Central memory CD8-positive, alpha-beta T cell (primary cell): ENCODE measurements around the gene PIK3C3.
"Not testable (repeated sequence)": the region's sequence is repeated elsewhere in the genome, so short reads cannot be mapped to it uniquely, and the experiment has no call there.

ENCODE experiments used
- ATAC-seq: fragments of 150-1000 bp; cut with Tn5 transposase; replicated peaks from 2 replicates; pipeline ENCODE4 v1.10.0; 2022; ENCODE audit warnings: mild to moderate bottlenecking, moderate FRiP score, moderate number of reproducible peaks; ENCODE audit not compliant: poor library complexity, severe bottlenecking; ENCODE audit errors: extremely low read depth
- DNase-seq, 2 donors: peaks; one replicate each; pipeline ENCODE4 v3.0.0; 2021; ENCODE audit warnings: low spot score in 2 of 2
- H3K27ac Mint-ChIP-seq: one replicate; pipeline ENCODE4 v1.8.0; 2022; ENCODE audit warnings: low read depth, mild to moderate bottlenecking, moderate library complexity, mixed read lengths
- H3K27me3 Mint-ChIP-seq: one replicate; pipeline ENCODE4 v1.8.0; 2022; ENCODE audit warnings: mixed read lengths
- H3K36me3 Mint-ChIP-seq: one replicate; pipeline ENCODE4 v1.8.0; 2022; ENCODE audit warnings: mild to moderate bottlenecking, moderate library complexity, mixed read lengths; ENCODE audit not compliant: insufficient read depth
- H3K4me1 Mint-ChIP-seq: one replicate; pipeline ENCODE4 v1.8.0; 2022; ENCODE audit warnings: mixed read lengths
- H3K4me3 Mint-ChIP-seq: one replicate; pipeline ENCODE4 v1.8.0; 2022; ENCODE audit warnings: mild to moderate bottlenecking, moderate library complexity, mixed read lengths
- H3K9me3 Mint-ChIP-seq: one replicate; pipeline ENCODE4 v1.8.0; 2022; ENCODE audit warnings: mixed read lengths

Gene PIK3C3

DNA sequence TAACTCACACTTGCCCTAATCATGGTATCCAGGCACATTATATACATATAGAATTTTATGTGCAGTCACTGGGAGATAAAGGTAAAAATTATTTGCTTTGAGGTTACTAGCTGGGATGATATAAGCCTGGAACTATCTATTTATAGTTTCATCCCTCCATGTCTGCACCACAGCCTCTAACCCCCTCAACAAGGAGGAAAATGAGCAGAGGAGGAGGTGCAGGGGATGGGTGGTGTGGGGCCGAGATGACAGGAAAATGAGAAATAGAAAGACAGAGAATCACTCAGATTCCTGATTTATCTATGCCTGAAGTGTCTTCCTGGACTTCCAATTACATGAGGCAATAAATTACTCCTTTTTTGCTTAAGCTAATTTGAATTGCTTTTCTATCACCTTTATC, 145.2 kb downstream of the PIK3C3 start:
- DNase-seq (no peak), ATAC-seq (no peak)
- H3K4me3 Mint-ChIP-seq: no peak overlapping the region
- no peaks in the 10 kb centered on the region for H3K9me3 Mint-ChIP-seq
- no peak overlapping the region for H3K27ac Mint-ChIP-seq
- no peaks in the 10 kb centered on the region for H3K36me3 Mint-ChIP-seq
- H3K27me3 Mint-ChIP-seq: peaks cover 13% of the 10 kb centered on the region
- no peaks in the 10 kb centered on the region for H3K4me1 Mint-ChIP-seq

- peaks cover 9% of the 10 kb centered on the region for H3K27me3 Mint-ChIP-seq
- H3K36me3 Mint-ChIP-seq: no peaks in the 10 kb centered on the region
- no peak overlapping the region for H3K27ac Mint-ChIP-seq
- DNase-seq (no peak), ATAC-seq (no peak)
- no peaks in the 10 kb centered on the region for H3K9me3 Mint-ChIP-seq
- no peak overlapping the region for H3K4me3 Mint-ChIP-seq
- no peaks in the 10 kb centered on the region for H3K4me1 Mint-ChIP-seq
These were observed 145.9 kb downstream of the PIK3C3 start for GRCh38 chr18:42100911-42101310.

DNA sequence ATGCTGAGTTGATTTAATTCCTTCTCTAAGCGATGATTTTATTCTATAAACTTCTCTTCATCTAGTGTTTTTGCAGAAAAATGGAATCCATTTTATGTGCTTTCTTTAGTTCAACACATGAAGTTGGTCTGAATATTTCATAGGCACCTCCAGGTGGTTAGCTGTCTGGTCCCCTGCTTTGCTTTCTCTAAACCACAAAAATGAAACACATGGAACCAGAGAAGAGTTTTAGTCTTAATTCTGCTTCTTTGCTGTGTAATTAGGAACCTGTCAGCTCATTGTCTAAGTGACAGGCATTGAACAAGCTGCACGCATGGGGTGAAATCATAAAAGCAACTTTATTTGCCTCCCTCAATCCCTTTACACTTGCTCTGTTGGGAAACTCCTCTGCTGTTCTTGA, 150.4 kb downstream of the PIK3C3 start:
- no peak for ATAC-seq
- H3K27me3 Mint-ChIP-seq: no peaks in the 10 kb centered on the region

GRCh38 chr18:42106784-42107183, 151.8 kb downstream of the PIK3C3 start:
- Mint-ChIP-seq H3K4me1 (no peaks in the 10 kb centered on the region), H3K27ac (no peak overlapping the region), H3K9me3 (no peaks in the 10 kb centered on the region), H3K4me3 (no peak overlapping the region), H3K36me3 (no peaks in the 10 kb centered on the region), H3K27me3 (no peaks in the 10 kb centered on the region)
- DNase-seq (no peak), ATAC-seq (no peak)

More for the DNA sequence above, 150.4 kb downstream of the PIK3C3 start:
- H3K36me3 Mint-ChIP-seq: no peaks in the 10 kb centered on the region
- no peak overlapping the region for H3K4me3 Mint-ChIP-seq
- no peak for DNase-seq
- no peaks in the 10 kb centered on the region for H3K9me3 Mint-ChIP-seq
- no peaks in the 10 kb centered on the region for H3K4me1 Mint-ChIP-seq
- H3K27ac Mint-ChIP-seq: no peak overlapping the region

- Mint-ChIP-seq H3K9me3 (no peaks in the 10 kb centered on the region), H3K27me3 (no peaks in the 10 kb centered on the region), H3K36me3 (no peaks in the 10 kb centered on the region), H3K4me3 (no peak overlapping the region), H3K27ac (no peak overlapping the region), H3K4me1 (no peaks in the 10 kb centered on the region)
- no peak for DNase-seq
- no peak for ATAC-seq
These were observed 152.3 kb downstream of the PIK3C3 start for GRCh38 chr18:42107287-42107686.

GRCh38 chr18:42107691-42108450, 152.8 kb downstream of the PIK3C3 start:
- no peak for DNase-seq
- H3K36me3 Mint-ChIP-seq: no peaks in the 10 kb centered on the region
- H3K4me1 Mint-ChIP-seq: no peaks in the 10 kb centered on the region
- H3K9me3 Mint-ChIP-seq: no peaks in the 10 kb centered on the region
- H3K27me3 Mint-ChIP-seq: no peaks in the 10 kb centered on the region
- H3K4me3 Mint-ChIP-seq: no peak overlapping the region
- H3K27ac Mint-ChIP-seq: no peak overlapping the region
- ATAC-seq: no peak

- DNase-seq, H3K9me3 Mint-ChIP-seq, H3K27ac Mint-ChIP-seq, H3K4me3 Mint-ChIP-seq, ATAC-seq, H3K27me3 Mint-ChIP-seq, H3K36me3 Mint-ChIP-seq: not testable (repeated sequence)
- H3K4me1 Mint-ChIP-seq: peaks cover 13% of the 10 kb centered on the region
These were observed 157.1 kb downstream of the PIK3C3 start for GRCh38 chr18:42112147-42112546.

DNA sequence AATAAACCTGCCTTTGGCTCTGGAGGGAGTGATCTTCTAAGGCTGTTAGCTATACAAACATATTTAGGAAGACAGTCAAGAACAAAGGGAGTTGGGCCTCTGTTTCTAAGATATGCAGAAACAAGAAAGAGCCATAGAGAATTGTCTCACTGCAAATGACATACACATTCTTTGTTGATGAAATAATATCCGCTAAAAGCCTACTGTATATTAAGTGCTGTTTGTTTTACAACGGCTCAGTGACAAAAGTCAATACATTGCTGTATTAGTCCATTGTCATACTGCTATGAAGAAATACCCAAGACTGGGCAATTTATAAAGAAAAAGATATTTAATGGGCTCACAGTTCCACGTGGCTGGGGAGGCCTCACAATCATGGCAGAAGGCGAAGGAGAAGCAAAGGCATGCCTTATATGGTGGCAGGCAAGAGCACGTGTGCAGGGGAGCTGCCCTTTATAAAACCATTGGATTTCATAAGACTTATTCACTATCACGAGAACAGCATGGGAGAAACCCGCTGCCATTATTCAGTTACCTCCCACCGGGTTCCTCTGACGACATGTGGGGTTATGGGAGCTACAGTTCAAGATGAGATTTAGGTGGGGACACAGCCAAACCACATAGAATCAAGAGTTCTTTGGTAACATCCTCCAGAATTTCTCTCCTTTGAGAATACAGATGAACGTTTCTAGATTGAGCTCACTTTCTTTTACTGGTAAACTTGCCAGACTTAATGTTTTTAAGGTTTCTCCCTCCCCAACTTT, 157.8 kb downstream of the PIK3C3 start:
- no peak for DNase-seq
- Mint-ChIP-seq H3K36me3 (no peaks in the 10 kb centered on the region), H3K27ac (no peak overlapping the region), H3K4me1 (peaks cover 13% of the 10 kb centered on the region), H3K27me3 (peaks cover 12% of the 10 kb centered on the region), H3K9me3 (no peaks in the 10 kb centered on the region), H3K4me3 (no peak overlapping the region)
- ATAC-seq: no peak

GRCh38 chr18:42113529-42114191, 158.6 kb downstream of the PIK3C3 start:
- Mint-ChIP-seq H3K27me3 (peaks cover 20% of the 10 kb centered on the region), H3K4me1 (peaks cover 13% of the 10 kb centered on the region), H3K9me3 (no peaks in the 10 kb centered on the region), H3K27ac (peak overlapping the region; percentile 47), H3K36me3 (no peaks in the 10 kb centered on the region), H3K4me3 (no peak overlapping the region)
- DNase-seq: no peak
- peak; percentile 36 for ATAC-seq

DNA sequence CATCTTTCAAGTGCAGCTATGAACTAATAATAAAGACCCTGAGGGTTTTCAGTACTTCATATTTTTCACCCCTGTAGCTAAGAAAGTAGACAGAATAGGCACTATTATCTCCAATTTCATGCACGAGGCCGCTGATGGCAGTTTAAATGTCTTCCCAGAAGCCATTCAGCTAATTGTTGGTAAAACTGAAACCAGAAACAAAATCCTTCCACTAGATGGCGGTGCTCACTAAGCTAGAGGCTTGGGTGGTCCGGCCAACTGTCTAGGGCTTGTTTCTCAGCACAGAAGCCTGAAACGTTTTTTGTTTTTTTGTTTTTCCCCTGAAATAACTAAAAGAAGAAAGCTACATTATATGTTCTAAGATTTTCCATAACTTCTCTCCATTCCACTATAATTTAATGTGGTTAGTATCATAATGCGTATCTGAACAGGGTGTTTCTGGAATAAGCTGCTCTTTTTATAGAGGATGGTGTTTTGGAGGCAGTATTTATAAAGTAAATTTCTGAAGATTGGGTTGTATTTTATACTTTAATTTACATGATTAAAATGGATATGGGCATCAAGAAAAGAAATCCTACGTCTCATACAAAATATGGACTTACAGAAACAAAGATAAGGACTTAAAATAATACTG, 159.4 kb downstream of the PIK3C3 start:
- peak; percentile 31 to 46 for DNase-seq
- peak; percentile 65 for ATAC-seq
- Mint-ChIP-seq H3K4me1 (peaks cover 13% of the 10 kb centered on the region), H3K27me3 (peaks cover 27% of the 10 kb centered on the region), H3K4me3 (no peak overlapping the region), H3K36me3 (no peaks in the 10 kb centered on the region), H3K27ac (no peak overlapping the region), H3K9me3 (no peaks in the 10 kb centered on the region)

- ATAC-seq: no peak
- H3K27me3 Mint-ChIP-seq: no peaks in the 10 kb centered on the region
- no peaks in the 10 kb centered on the region for H3K4me1 Mint-ChIP-seq
- no peaks in the 10 kb centered on the region for H3K36me3 Mint-ChIP-seq
- H3K9me3 Mint-ChIP-seq: no peaks in the 10 kb centered on the region
- DNase-seq: no peak
- no peak overlapping the region for H3K27ac Mint-ChIP-seq
- H3K4me3 Mint-ChIP-seq: no peak overlapping the region
These were observed 171.6 kb downstream of the PIK3C3 start for GRCh38 chr18:42126586-42126985.

- no peak for ATAC-seq
- Mint-ChIP-seq H3K36me3 (no peaks in the 10 kb centered on the region), H3K9me3 (no peaks in the 10 kb centered on the region), H3K4me1 (no peaks in the 10 kb centered on the region), H3K27ac (no peak overlapping the region), H3K27me3 (no peaks in the 10 kb centered on the region), H3K4me3 (no peak overlapping the region)
- DNase-seq: no peak
These were observed 176.3 kb downstream of the PIK3C3 start for GRCh38 chr18:42131066-42131929.
